Neural progenitor cell (in vitro differentiated cells): Measurements from ENCODE around the gene CYP4V2. TPM values are rescaled to one million over a fixed set of nuclear protein-coding genes. Genes with fewer than 3 reads are reported as not detected.
A peak's percentile ranks its signal among the peaks of the same experiment; 100 is the strongest.
"Not testable (repeated sequence)": the region's sequence is repeated elsewhere in the genome, so short reads cannot be mapped to it uniquely, and the experiment has no call there.

Source experiments
- DNase-seq: peaks from one replicate; pipeline ENCODE4 v3.0.0-alpha.2; 2016; ENCODE audit warnings: low spot score
- H2AFZ ChIP-seq: fragments of 200-600 bp; sonication (generic); replicated peaks from 2 replicates; pipeline ENCODE4 v1.6.1; 2016; ENCODE audit warnings: antibody characterized with exemption
- H3F3A ChIP-seq: fragments of 200-600 bp; sonication (generic); 2 replicates; pipeline ENCODE4 v1.6.1; 2016; ENCODE audit warnings: antibody characterized with exemption, low read depth
- H3K27ac ChIP-seq: fragments of 200-600 bp; sonication (generic); 2 replicates; pipeline ENCODE4 v1.5.1; 2016; ENCODE audit warnings: mild to moderate bottlenecking
- H3K27me3 ChIP-seq: fragments of 200-600 bp; sonication (generic); 2 replicates; pipeline ENCODE4 v1.6.1; 2016; ENCODE audit warnings: mild to moderate bottlenecking, moderate library complexity
- H3K36me3 ChIP-seq: fragments of 200-600 bp; sonication (generic); 2 replicates; pipeline ENCODE4 v1.5.1; 2016
- H3K4me1 ChIP-seq: fragments of 200-600 bp; sonication (generic); 2 replicates; pipeline ENCODE4 v1.6.1; 2016; ENCODE audit warnings: mixed run types
- H3K4me2 ChIP-seq: fragments of 200-600 bp; sonication (generic); 2 replicates; pipeline ENCODE4 v1.6.1; 2016
- H3K4me3 ChIP-seq: fragments of 200-600 bp; sonication (generic); 2 replicates; pipeline ENCODE4 v1.5.1; 2016
- H3K79me2 ChIP-seq: fragments of 200-600 bp; sonication (generic); 2 replicates; pipeline ENCODE4 v1.6.1; 2016; ENCODE audit warnings: low read depth
- H3K9ac ChIP-seq: fragments of 200-600 bp; sonication (generic); 2 replicates; pipeline ENCODE4 v1.6.1; 2016
- H3K9me3 ChIP-seq: fragments of 200-600 bp; sonication (generic); 2 replicates; pipeline ENCODE4 v1.5.1; 2016; ENCODE audit warnings: low read depth
- H4K20me1 ChIP-seq: fragments of 200-600 bp; sonication (generic); 2 replicates; pipeline ENCODE4 v1.6.1; 2016; ENCODE audit warnings: low read depth
- H3K27ac Mint-ChIP-seq: 3 replicates; pipeline ENCODE4 v1.8.0; 2021; ENCODE audit warnings: mixed read lengths
- H3K27me3 Mint-ChIP-seq: 2 replicates; pipeline ENCODE4 v1.8.0; 2022; ENCODE audit warnings: low read depth, mild to moderate bottlenecking, inconsistent platforms, moderate library complexity, mixed read lengths; ENCODE audit not compliant: insufficient read depth
- H3K36me3 Mint-ChIP-seq: 3 replicates; pipeline ENCODE4 v1.8.0; 2021; ENCODE audit warnings: mixed read lengths
- H3K4me1 Mint-ChIP-seq: 3 replicates; pipeline ENCODE4 v1.8.0; 2021; ENCODE audit warnings: mixed read lengths
- H3K4me3 Mint-ChIP-seq: 3 replicates; pipeline ENCODE4 v1.8.0; 2021; ENCODE audit warnings: mild to moderate bottlenecking, moderate library complexity, mixed read lengths
- H3K9me3 Mint-ChIP-seq: 3 replicates; pipeline ENCODE4 v1.8.0; 2020; ENCODE audit warnings: mixed read lengths
- EZH2 ChIP-seq: fragments of 200-600 bp; sonication (generic); IDR thresholded peaks from 2 replicates; pipeline ENCODE4 v1.6.1; 2017; ENCODE audit warnings: antibody characterized with exemption, mild to moderate bottlenecking, moderate library complexity
- EZH2phosphoT487 ChIP-seq: fragments of 200-600 bp; sonication (generic); IDR thresholded peaks from 2 replicates; pipeline ENCODE4 v1.6.1; 2017; ENCODE audit warnings: antibody characterized with exemption
- total RNA-seq: library from RNA; depleted of rRNA; stranded (reverse); fragments of >200 nt; gene quantifications from 2 replicates; pipeline ENCODE4 v1.2.3, GENCODE V29; 2015; ENCODE audit warnings: low replicate concordance
- TF ChIP-seq, protein P1 (sequence below): fragments of 200-600 bp; sonication (generic); IDR thresholded peaks from 2 replicates; pipeline ENCODE4 v1.5.1; 2017; ENCODE audit warnings: antibody characterized with exemption, mild to moderate bottlenecking

The CYP4V2 gene
- total RNA-seq, 1 donor from 2014 or later: 0.37 TPM

DNA sequence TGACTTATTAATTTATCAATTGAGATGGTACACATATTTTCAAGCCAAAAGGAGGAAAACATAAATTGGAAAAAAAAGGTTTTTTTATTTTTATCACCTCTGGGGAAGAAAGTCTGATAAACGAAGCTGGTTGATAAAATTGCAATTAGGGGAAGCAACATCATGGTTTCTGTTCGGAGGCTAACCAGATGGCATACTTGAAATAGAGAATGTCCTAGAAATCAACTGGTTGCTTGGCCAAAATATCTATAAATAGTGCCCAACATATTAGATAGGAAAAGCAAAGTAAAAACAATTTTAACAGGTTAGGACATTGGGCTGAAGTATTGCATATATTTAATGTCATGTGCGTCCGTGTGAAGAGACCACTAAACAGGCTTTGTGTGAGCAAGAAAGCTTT lies 50.2 kb downstream of the CYP4V2 start:
- Mint-ChIP-seq H3K4me1 (peaks cover 4% of the 10 kb centered on the region), H3K27ac (no peak overlapping the region), H3K4me3 (no peak overlapping the region), H3K27me3 (peaks cover 6% of the 10 kb centered on the region), H3K36me3 (no peaks in the 10 kb centered on the region), H3K9me3 (peaks cover 9% of the 10 kb centered on the region)
- Histone ChIP-seq H3F3A (peaks cover 13% of the 10 kb centered on the region), H3K4me2 (peak overlapping the region; percentile 31), H3K4me1 (peaks cover 28% of the 10 kb centered on the region), H3K4me3 (no peak overlapping the region), H3K79me2 (no peaks in the 10 kb centered on the region), H3K9ac (no peak overlapping the region), H3K9me3 (no peaks in the 10 kb centered on the region), H3K36me3 (no peaks in the 10 kb centered on the region), H2AFZ (peak overlapping the region; percentile 50), H3K27ac (no peak overlapping the region), H3K27me3 (no peaks in the 10 kb centered on the region), H4K20me1 (no peaks in the 10 kb centered on the region)
- DNase-seq: no peak
- TF ChIP-seq, protein P1, sequence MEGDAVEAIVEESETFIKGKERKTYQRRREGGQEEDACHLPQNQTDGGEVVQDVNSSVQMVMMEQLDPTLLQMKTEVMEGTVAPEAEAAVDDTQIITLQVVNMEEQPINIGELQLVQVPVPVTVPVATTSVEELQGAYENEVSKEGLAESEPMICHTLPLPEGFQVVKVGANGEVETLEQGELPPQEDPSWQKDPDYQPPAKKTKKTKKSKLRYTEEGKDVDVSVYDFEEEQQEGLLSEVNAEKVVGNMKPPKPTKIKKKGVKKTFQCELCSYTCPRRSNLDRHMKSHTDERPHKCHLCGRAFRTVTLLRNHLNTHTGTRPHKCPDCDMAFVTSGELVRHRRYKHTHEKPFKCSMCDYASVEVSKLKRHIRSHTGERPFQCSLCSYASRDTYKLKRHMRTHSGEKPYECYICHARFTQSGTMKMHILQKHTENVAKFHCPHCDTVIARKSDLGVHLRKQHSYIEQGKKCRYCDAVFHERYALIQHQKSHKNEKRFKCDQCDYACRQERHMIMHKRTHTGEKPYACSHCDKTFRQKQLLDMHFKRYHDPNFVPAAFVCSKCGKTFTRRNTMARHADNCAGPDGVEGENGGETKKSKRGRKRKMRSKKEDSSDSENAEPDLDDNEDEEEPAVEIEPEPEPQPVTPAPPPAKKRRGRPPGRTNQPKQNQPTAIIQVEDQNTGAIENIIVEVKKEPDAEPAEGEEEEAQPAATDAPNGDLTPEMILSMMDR: no peak
- no peak for TF ChIP-seq EZH2phosphoT487
- TF ChIP-seq EZH2: no peak

DNA sequence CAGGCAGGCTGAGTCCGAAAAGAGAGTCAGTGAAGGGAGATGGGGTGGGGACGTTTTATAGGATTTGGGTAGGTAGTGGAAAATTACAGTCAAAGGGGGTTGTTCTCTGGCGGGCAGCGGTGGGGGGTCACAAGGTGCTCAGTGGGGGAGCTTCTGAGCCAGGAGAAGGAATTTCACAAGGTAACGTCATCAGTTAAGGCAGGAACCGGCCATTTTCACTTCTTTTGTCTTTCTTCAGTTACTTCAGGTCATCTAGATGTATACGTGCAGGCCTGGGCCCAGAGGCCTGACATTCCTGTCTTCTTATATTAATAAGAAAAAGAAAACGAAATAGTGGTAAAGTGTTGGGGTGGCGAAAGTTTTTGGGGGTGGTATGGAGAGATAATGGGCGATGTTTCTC lies 50.7 kb downstream of the CYP4V2 start:
- peaks cover 10% of the 10 kb centered on the region for H3K9me3 Mint-ChIP-seq
- not testable (repeated sequence) for H3K4me3 ChIP-seq, DNase-seq, H3K27me3 ChIP-seq, H3K36me3 Mint-ChIP-seq, H3K27ac ChIP-seq, H3K27ac Mint-ChIP-seq, H3K4me1 Mint-ChIP-seq, H3K79me2 ChIP-seq, H3K4me3 Mint-ChIP-seq, H3K9me3 ChIP-seq, H4K20me1 ChIP-seq, H3K9ac ChIP-seq, H3K36me3 ChIP-seq, H3K27me3 Mint-ChIP-seq
- Histone ChIP-seq H3F3A (peaks cover 13% of the 10 kb centered on the region), H2AFZ (peak overlapping the region; percentile 50), H3K4me1 (peaks cover 28% of the 10 kb centered on the region), H3K4me2 (peak overlapping the region; percentile 31)

DNA sequence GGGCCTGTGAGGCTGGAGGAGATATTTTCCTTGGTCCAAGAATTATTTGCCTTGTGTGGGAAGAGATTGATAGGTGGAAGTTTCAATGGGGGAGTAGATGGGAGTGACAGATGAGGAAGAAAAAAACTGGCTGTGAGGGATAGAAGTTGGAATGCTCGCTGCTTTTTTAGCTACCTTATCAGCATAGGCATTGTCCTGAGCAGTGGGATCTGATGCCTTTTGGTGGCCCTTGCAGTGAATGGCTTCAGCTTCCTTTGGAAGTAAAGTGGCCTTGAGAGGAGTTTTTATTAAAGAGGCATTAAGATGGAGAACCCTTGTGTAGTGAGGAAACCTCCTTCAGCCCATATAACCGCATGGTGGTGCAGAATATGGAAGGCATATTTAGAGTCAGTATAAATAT lies 52.0 kb downstream of the CYP4V2 start:
- no peak overlapping the region for H3K4me3 Mint-ChIP-seq
- H3K4me1 Mint-ChIP-seq: peaks cover 4% of the 10 kb centered on the region
- H4K20me1 ChIP-seq: no peaks in the 10 kb centered on the region
- no peaks in the 10 kb centered on the region for H3K79me2 ChIP-seq
- peak overlapping the region; percentile 50 for H2AFZ ChIP-seq
- TF ChIP-seq EZH2phosphoT487 (no peak), EZH2 (no peak)
- TF ChIP-seq, protein P1: no peak
- H3K27ac ChIP-seq: no peak overlapping the region
- DNase-seq: no peak
- no peaks in the 10 kb centered on the region for H3K27me3 ChIP-seq
- no peaks in the 10 kb centered on the region for H3K36me3 ChIP-seq
- peaks cover 4% of the 10 kb centered on the region for H3K27me3 Mint-ChIP-seq
- peaks cover 15% of the 10 kb centered on the region for H3K9me3 Mint-ChIP-seq
- H3K9me3 ChIP-seq: no peaks in the 10 kb centered on the region
- peaks cover 13% of the 10 kb centered on the region for H3F3A ChIP-seq
- H3K4me1 ChIP-seq: peaks cover 28% of the 10 kb centered on the region
- H3K27ac Mint-ChIP-seq: no peak overlapping the region
- H3K4me2 ChIP-seq: no peak overlapping the region
- H3K36me3 Mint-ChIP-seq: peaks cover 1% of the 10 kb centered on the region
- no peak overlapping the region for H3K9ac ChIP-seq
- H3K4me3 ChIP-seq: no peak overlapping the region

DNA sequence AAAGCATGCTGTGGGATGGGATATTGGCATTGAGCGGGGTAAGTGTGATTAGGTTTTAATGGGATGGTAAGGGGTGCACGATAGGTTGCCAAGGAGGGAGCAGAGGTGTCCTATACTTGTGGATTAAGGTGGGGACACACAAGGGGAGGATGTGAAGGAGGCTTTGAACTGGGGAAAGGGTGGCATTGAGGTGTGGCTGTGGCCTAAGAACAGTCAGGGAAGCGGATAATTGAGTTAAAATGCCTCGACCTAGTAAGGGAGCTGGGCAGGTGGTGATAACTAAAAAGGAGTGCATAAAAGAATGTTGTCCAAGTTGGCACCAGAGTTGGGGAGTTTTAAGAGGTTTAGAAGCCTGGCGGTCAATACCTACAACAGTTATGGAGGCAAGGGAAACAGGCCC lies 53.5 kb downstream of the CYP4V2 start:
- Histone ChIP-seq H3K36me3 (no peaks in the 10 kb centered on the region), H3F3A (peaks cover 13% of the 10 kb centered on the region), H3K4me1 (peaks cover 33% of the 10 kb centered on the region), H3K9me3 (no peaks in the 10 kb centered on the region), H3K9ac (no peak overlapping the region), H3K27me3 (no peaks in the 10 kb centered on the region), H3K4me3 (no peak overlapping the region), H4K20me1 (no peaks in the 10 kb centered on the region), H3K27ac (no peak overlapping the region), H2AFZ (no peak overlapping the region), H3K4me2 (no peak overlapping the region), H3K79me2 (no peaks in the 10 kb centered on the region)
- H3K27me3 Mint-ChIP-seq: peaks cover 4% of the 10 kb centered on the region
- H3K27ac Mint-ChIP-seq: no peak overlapping the region
- peaks cover 4% of the 10 kb centered on the region for H3K4me1 Mint-ChIP-seq
- no peak for TF ChIP-seq EZH2
- TF ChIP-seq EZH2phosphoT487: no peak
- TF ChIP-seq, protein P1: no peak
- H3K36me3 Mint-ChIP-seq: peaks cover 1% of the 10 kb centered on the region
- DNase-seq: no peak
- peaks cover 15% of the 10 kb centered on the region for H3K9me3 Mint-ChIP-seq
- H3K4me3 Mint-ChIP-seq: no peak overlapping the region

DNA sequence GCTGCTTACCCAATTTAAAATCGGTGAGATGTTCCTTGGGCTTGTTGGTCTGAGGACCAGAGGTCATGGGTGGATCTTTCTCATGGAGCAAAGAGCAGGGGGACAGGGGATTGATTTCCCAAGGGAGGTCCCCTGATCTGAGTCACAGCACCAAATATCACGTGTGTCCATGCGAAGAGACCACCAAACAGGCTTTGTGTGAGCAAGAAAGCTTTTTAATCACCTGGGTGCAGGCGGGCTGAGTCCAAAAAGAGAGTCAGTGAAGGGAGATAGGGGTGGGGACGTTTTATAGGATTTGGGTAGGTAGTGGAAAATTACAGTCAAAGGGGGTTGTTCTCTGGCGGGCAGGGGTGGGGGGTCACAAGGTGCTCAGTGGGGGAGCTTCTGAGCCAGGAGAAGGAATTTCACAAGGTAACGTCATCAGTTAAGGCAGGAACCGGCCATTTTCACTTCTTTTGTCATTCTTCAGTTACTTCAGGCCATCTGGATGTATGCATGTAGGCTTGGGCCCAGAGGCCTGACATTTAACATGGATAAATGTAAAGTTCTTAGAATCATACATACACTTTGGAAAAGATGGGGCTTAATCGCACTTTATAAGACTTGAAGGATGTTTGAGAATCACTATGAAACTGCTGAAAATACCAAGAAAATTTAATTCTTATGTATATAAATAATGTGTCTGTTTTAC lies 55.8 kb downstream of the CYP4V2 start:
- not testable (repeated sequence) for H3K36me3 Mint-ChIP-seq, H3K4me1 Mint-ChIP-seq, H3K9me3 ChIP-seq, H3K36me3 ChIP-seq, H3K9ac ChIP-seq, H3K4me3 Mint-ChIP-seq, H4K20me1 ChIP-seq, H3K4me3 ChIP-seq, H3K27ac Mint-ChIP-seq, H3K4me2 ChIP-seq, H3K27ac ChIP-seq, H3K27me3 ChIP-seq, H3K79me2 ChIP-seq, DNase-seq, H3K27me3 Mint-ChIP-seq, H2AFZ ChIP-seq
- H3K9me3 Mint-ChIP-seq: peaks cover 15% of the 10 kb centered on the region
- Histone ChIP-seq H3F3A (peaks cover 12% of the 10 kb centered on the region), H3K4me1 (peaks cover 32% of the 10 kb centered on the region)
